ENCODE data around the gene MTERF2. TPM values are rescaled to one million over a fixed set of nuclear protein-coding genes. Genes with fewer than 3 reads are reported as not detected.

The MTERF2 gene
- total and polyA plus RNA-seq, 2 donors (not counting 3 experiments of a cell fraction or from before 2014, with no cell fraction given), result 3.4 to 9.6 TPM

- peaks cover 6 to 14% of the 10 kb centered on the region in 2 experiments for H3K36me3 ChIP-seq (ENCODE audit: control insufficient read depth in 2 of 2, extremely low read depth in 1 of 2, insufficient read depth in 2 of 2, low read length in 2 of 2)
- ChIA-PET POLR2A (no interaction called here), CTCF (interaction anchor here (3.1 kb wide), 1 partner anchor 19 kb away, joined by 10 read pairs; the partner anchor contains the start of gene TMEM263)
- DNase-seq (ENCODE audit: low read depth, low spot score), result no peak
- H3K9ac ChIP-seq (replicated peaks; ENCODE audit: extremely low read depth, insufficient read depth, low read length), result no peak overlapping the region
- H3K9me3 ChIP-seq (replicated peaks; ENCODE audit: control insufficient read depth, insufficient read depth, low read length), result no peaks in the 10 kb centered on the region
- no peak overlapping the region for H3K4me2 ChIP-seq (ENCODE audit: insufficient read depth, low read length)
- H3K4me1 ChIP-seq (ENCODE audit: control insufficient read depth, extremely low read depth, insufficient read depth, low read length), result peaks cover 24% of the 10 kb centered on the region
- FAIRE-seq, result no peak
- intact Hi-C loops (cut with micrococcal nuclease), result no loop called here
- H3K79me2 ChIP-seq (ENCODE audit: control insufficient read depth, insufficient read depth, low read length), result peaks cover 1% of the 10 kb centered on the region
- H3K27ac ChIP-seq (ENCODE audit: insufficient read depth, low read depth, low read length), result no peak overlapping the region
- TF ChIP-seq FOS (IDR thresholded peaks at IDR 0.05; ENCODE audit: borderline replicate concordance, insufficient read depth, low read length) (no peak), CTCF (IDR thresholded peaks at IDR 0.05; ENCODE audit: extremely low read depth in 1 of 2, insufficient read depth in 1 of 2, low read depth in 1 of 2, low read length in 2 of 2) (no peak), POLR2AphosphoS5 (IDR thresholded peaks at IDR 0.05; ENCODE audit: insufficient read depth, low read depth, low read length) (no peak), GATA2 (IDR thresholded peaks at IDR 0.05; ENCODE audit: insufficient read depth, insufficient read length, low read depth, low read length) (no peak), POLR2A (IDR thresholded peaks at IDR 0.05; ENCODE audit: low read depth, low read length) (no peak), MYC (IDR thresholded peaks at IDR 0.05; ENCODE audit: low read depth, low read length) (no peak), MAX (IDR thresholded peaks at IDR 0.05; ENCODE audit: insufficient read depth, insufficient read length) (no peak), JUN (IDR thresholded peaks at IDR 0.05; ENCODE audit: borderline replicate concordance, insufficient read depth, insufficient read length, low read depth) (no peak), EZH2 (IDR thresholded peaks at IDR 0.05; ENCODE audit: borderline replicate concordance, low read depth, low read length, severe bottlenecking) (no peak)
- no peak overlapping the region for H2AFZ ChIP-seq (ENCODE audit: low read depth, low read length)
- H3K9me1 ChIP-seq (replicated peaks; ENCODE audit: control insufficient read depth, extremely low read depth, insufficient read depth, low read length), result no peaks in the 10 kb centered on the region
- dilution Hi-C loops (cut with MboI; ENCODE audit: extremely low pct_ligation_motif_present, low sequenced_read_pairs), result no loop called here
- H3K27me3 ChIP-seq (ENCODE audit: control insufficient read depth in 2 of 2, insufficient read depth in 2 of 2, low read length in 2 of 2), result no peaks in the 10 kb centered on the region
- H3K4me3 ChIP-seq (replicated peaks in 1 of 3; ENCODE audit: insufficient read depth in 1 of 3, low read depth in 1 of 3, low read length in 3 of 3), result no peak overlapping the region
- BruUV-seq (replicated peaks), result no TSS peak
- H4K20me1 ChIP-seq (replicated peaks; ENCODE audit: control insufficient read depth, extremely low read depth, insufficient read depth, low read length), result peaks cover 8% of the 10 kb centered on the region
Measured at GRCh38 chr12:106975098-106975497, 11.8 kb downstream of the MTERF2 start.
